ENCODE data around the gene MPC1. TPM values are rescaled to one million over a fixed set of nuclear protein-coding genes. Genes with fewer than 3 reads are reported as not detected.
"Not testable (repeated sequence)": the region's sequence is repeated elsewhere in the genome, so short reads cannot be mapped to it uniquely, and the experiment has no call there.

MPC1 gene
- total and polyA plus RNA-seq, 7 experiments from 2014 or later: 18.5 to 64.2 (median 30.7) TPM

DNA sequence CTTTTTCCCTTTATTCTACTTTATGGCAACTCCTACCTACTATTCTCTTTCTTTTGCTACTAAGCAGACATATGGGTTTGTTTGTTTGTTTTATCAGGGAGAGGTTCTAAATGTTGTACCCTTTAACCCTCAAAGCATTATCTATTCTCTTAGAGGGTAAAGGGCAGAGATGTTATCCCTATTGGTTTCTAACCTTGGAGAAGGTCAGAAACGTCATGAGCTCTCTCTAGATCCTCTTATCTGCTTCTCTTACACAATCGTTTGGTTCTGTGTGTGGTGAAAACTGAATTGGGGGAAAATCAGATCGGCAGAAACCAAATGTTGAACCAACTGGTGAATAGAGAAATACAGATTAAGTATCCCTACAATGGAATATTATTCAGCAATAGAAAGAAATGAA, 6.4 kb upstream of the MPC1 start:
- H3K4me3 ChIP-seq (ENCODE audit: low read length): no peak overlapping the region
- Mint-ChIP-seq H3K27ac (no peak overlapping the region), H3K9me3 (no peaks in the 10 kb centered on the region), H3K4me3 (no peak overlapping the region), H3K36me3 (no peaks in the 10 kb centered on the region), H3K27me3 (peaks cover 0 to 20% (median 0%) of the 10 kb centered on the region in 5 donors), H3K4me1 (peaks cover 0 to 5% (median 4%) of the 10 kb centered on the region in 7 donors)
- CTCF ChIA-PET: interaction anchor here (0.9 to 1.5 kb wide), 2 partner anchors 9 to 10 kb away, joined by 3 to 4 read pairs; no protein-coding TSS in a partner anchor
- POLR2A ChIA-PET: no interaction called here
- intact Hi-C loops (cut with micrococcal nuclease): no loop called here
- DNase-seq (no peak), ATAC-seq (no peak)
- no peaks in the 10 kb centered on the region for H3K36me3 ChIP-seq (ENCODE audit: control insufficient read depth in 2 of 3, insufficient read depth in 3 of 3, low read length in 3 of 3)
- no peaks in the 10 kb centered on the region for H3K27me3 ChIP-seq (ENCODE audit: control insufficient read depth in 2 of 2, insufficient read depth in 2 of 2, low read length in 2 of 2)
- no peaks in the 10 kb centered on the region for H3K4me1 ChIP-seq (ENCODE audit: control insufficient read depth in 2 of 2, insufficient read depth in 2 of 2, low read length in 2 of 2)
- H3K9me3 ChIP-seq (ENCODE audit: control insufficient read depth in 2 of 3, low read length in 3 of 3): no peaks in the 10 kb centered on the region
- no peak overlapping the region for H3K27ac ChIP-seq (ENCODE audit: low read depth, low read length)

DNA sequence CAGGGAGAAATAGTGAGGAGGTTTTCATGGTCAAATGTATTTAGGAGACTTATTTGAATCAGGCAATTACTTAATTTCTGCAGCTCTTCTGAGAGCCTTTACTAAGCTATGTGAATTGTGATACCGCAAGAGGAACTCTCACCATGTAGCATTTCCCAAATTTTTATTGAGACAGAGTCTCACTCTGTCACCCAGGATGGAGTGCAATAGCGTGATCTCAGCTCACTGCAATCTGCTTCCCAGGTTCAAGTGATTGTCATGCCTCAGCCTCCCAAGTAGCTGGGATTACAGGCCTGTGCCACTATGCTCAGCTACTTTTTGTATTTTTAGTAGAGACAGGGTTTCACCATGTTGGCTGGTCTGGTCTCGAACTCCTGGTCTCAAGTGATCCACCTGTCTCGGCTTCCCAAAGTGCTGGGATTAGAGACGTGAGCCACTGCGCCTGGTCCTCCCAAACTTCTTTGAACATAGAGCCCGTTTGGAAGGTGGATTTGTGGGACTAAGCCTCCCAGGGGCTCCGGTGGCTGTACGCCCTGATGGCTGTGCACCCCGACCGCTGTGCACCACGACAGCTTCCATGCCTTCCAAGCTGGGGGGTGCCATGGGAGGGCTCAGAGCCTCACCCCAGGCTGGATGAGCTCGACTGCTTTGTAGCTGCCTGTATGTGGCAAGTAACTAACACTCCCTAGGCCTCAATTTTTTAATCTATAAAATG, 5.7 kb upstream of the MPC1 start:
- H3K27ac Mint-ChIP-seq: no peak overlapping the region
- H3K9me3 Mint-ChIP-seq: no peaks in the 10 kb centered on the region
- H3K36me3 Mint-ChIP-seq: no peaks in the 10 kb centered on the region
- H3K27me3 Mint-ChIP-seq: peaks cover 0 to 19% (median 0%) of the 10 kb centered on the region in 5 donors
- intact Hi-C loops (cut with micrococcal nuclease): no loop called here
- Histone ChIP-seq H3K4me3 (ENCODE audit: low read length) (no peak overlapping the region), H3K4me1 (ENCODE audit: control insufficient read depth in 2 of 2, insufficient read depth in 2 of 2, low read length in 2 of 2) (no peaks in the 10 kb centered on the region), H3K27ac (ENCODE audit: low read depth, low read length) (no peak overlapping the region), H3K36me3 (ENCODE audit: control insufficient read depth in 2 of 3, insufficient read depth in 3 of 3, low read length in 3 of 3) (peaks cover 0 to 1% (median 0%) of the 10 kb centered on the region in 3 experiments), H3K27me3 (ENCODE audit: control insufficient read depth in 2 of 2, insufficient read depth in 2 of 2, low read length in 2 of 2) (no peaks in the 10 kb centered on the region), H3K9me3 (ENCODE audit: control insufficient read depth in 2 of 3, low read length in 3 of 3) (no peaks in the 10 kb centered on the region)
- ChIA-PET POLR2A (no interaction called here), CTCF (interaction anchor here (0.9 kb wide), 1 partner anchor 9 kb away, joined by 3 read pairs; no protein-coding TSS in a partner anchor)
- DNase-seq: no peak
- no peak for ATAC-seq
- peaks cover 0 to 11% (median 6%) of the 10 kb centered on the region in 7 donors for H3K4me1 Mint-ChIP-seq
- no peak overlapping the region for H3K4me3 Mint-ChIP-seq

DNA sequence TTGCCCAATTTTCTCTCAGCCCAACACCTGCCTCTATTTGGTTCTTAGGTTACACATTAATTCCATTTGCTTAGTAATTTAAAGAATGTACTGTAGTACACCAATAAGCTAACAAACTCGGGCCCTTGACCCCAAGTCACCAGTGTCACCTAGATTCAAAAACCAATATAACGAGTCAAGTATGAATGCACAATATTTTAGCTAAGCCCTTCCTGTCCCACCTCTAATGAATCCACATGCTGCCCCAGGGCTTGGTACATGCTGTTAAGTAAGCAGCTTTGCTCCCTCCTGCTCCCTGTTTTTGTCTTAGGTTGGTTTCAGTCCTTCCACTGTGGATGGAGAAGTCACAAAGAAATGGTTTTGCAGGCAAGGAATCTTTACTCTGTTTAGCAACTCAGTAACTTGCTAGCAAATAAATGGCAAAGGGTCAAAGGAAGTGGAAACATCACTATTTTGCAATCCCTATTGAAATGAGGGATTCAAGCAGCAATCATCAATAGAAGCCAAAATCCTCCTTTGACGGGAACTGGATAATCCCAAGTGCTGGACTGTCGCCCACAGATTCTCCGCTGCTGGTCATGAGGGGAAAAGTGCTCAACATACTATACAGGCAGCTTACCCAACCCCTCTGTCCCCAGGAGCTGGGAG, 5.0 kb upstream of the MPC1 start:
- Mint-ChIP-seq H3K4me3 (no peak overlapping the region), H3K27me3 (peaks cover 0 to 19% (median 0%) of the 10 kb centered on the region in 5 donors), H3K27ac (no peak overlapping the region), H3K9me3 (no peaks in the 10 kb centered on the region), H3K36me3 (no peaks in the 10 kb centered on the region), H3K4me1 (peaks cover 0 to 11% (median 7%) of the 10 kb centered on the region in 7 donors)
- no peaks in the 10 kb centered on the region for H3K27me3 ChIP-seq (ENCODE audit: control insufficient read depth in 2 of 2, insufficient read depth in 2 of 2, low read length in 2 of 2)
- no peak for ATAC-seq
- H3K4me1 ChIP-seq (ENCODE audit: control insufficient read depth in 2 of 2, insufficient read depth in 2 of 2, low read length in 2 of 2): no peaks in the 10 kb centered on the region
- H3K27ac ChIP-seq (ENCODE audit: low read depth, low read length): no peak overlapping the region
- ChIA-PET POLR2A (no interaction called here), CTCF (no interaction called here)
- no peak overlapping the region for H3K4me3 ChIP-seq (ENCODE audit: low read length)
- peaks cover 0 to 3% (median 0%) of the 10 kb centered on the region in 3 experiments for H3K36me3 ChIP-seq (ENCODE audit: control insufficient read depth in 2 of 3, insufficient read depth in 3 of 3, low read length in 3 of 3)
- intact Hi-C loops (cut with micrococcal nuclease): no loop called here
- DNase-seq: no peak
- no peaks in the 10 kb centered on the region for H3K9me3 ChIP-seq (ENCODE audit: control insufficient read depth in 2 of 3, low read length in 3 of 3)

DNA sequence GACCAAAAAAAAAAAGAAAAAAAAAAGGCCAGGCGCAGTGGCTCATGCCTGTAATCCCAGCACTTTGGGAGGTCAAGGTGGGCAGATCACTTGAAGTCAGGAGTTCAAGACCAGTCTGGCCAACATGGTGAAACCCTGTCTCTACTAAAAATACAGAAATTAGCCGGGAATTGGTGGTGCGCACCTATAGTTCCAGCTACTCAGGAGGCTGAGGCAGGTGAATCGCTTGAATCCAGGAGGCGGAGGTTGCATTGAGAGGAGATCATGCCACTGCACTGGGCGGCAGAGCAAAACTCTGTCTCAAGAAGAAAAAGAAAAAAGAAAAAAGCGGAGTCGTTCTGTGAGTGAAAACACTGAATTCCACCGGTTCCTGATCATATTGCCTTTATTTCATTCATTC, 4.4 kb upstream of the MPC1 start:
- POLR2A ChIA-PET, ATAC-seq: not testable (repeated sequence)

DNA sequence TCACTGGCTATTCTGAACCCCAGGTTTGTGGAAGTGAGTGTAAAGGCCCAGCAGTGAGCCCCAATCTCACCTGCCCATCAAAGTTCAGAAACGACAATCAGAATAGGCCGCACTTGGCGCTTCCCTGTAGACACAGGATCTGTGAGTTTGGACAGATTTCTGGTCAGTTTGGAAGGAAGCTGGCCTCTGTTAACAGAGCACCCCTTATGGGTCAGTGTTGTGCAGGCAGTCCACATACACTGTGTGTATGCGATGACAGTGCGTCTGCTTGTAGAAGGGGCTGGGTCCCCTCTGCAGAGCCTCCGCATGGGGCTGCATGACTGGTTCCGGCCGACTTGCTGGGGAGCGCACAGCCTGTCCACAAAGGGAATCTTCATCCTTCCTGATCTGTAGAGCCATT, 3.4 kb upstream of the MPC1 start:
- no peaks in the 10 kb centered on the region for H3K9me3 ChIP-seq (ENCODE audit: control insufficient read depth in 2 of 3, low read length in 3 of 3)
- Mint-ChIP-seq H3K4me3 (no peak overlapping the region), H3K4me1 (peaks cover 6 to 18% (median 14%) of the 10 kb centered on the region in 7 donors), H3K27me3 (peaks cover 0 to 19% (median 0%) of the 10 kb centered on the region in 5 donors), H3K27ac (no peak overlapping the region), H3K36me3 (no peaks in the 10 kb centered on the region), H3K9me3 (no peaks in the 10 kb centered on the region)
- ChIA-PET POLR2A (no interaction called here), CTCF (interaction anchor here (1.5 kb wide), 1 partner anchor 15 kb away, joined by 4 read pairs; no protein-coding TSS in a partner anchor)
- ATAC-seq: no peak
- no peaks in the 10 kb centered on the region for H3K27me3 ChIP-seq (ENCODE audit: control insufficient read depth in 2 of 2, insufficient read depth in 2 of 2, low read length in 2 of 2)
- no peak overlapping the region for H3K27ac ChIP-seq (ENCODE audit: low read depth, low read length)
- H3K36me3 ChIP-seq (ENCODE audit: control insufficient read depth in 2 of 3, insufficient read depth in 3 of 3, low read length in 3 of 3): peaks cover 0 to 3% (median 0%) of the 10 kb centered on the region in 3 experiments
- DNase-seq: no peak
- H3K4me3 ChIP-seq (ENCODE audit: low read length): no peak overlapping the region
- H3K4me1 ChIP-seq (ENCODE audit: control insufficient read depth in 2 of 2, insufficient read depth in 2 of 2, low read length in 2 of 2): no peaks in the 10 kb centered on the region
- intact Hi-C loops (cut with micrococcal nuclease): no loop called here

More for the DNA sequence above, 4.4 kb upstream of the MPC1 start:
- Mint-ChIP-seq H3K4me3 (peak overlapping the region in 1 of 10 donors; percentile 25), H3K4me1 (peaks cover 0 to 11% (median 7%) of the 10 kb centered on the region in 7 donors), H3K27me3 (peaks cover 0 to 19% (median 0%) of the 10 kb centered on the region in 5 donors)
- H3K27ac Mint-ChIP-seq; H3K9me3 ChIP-seq (ENCODE audit: control insufficient read depth in 2 of 3, low read length in 3 of 3); H3K4me1 ChIP-seq (ENCODE audit: control insufficient read depth in 2 of 2, insufficient read depth in 2 of 2, low read length in 2 of 2); H3K27me3 ChIP-seq (ENCODE audit: control insufficient read depth in 2 of 2, insufficient read depth in 2 of 2, low read length in 2 of 2); DNase-seq; H3K9me3 Mint-ChIP-seq; CTCF ChIA-PET; H3K27ac ChIP-seq (ENCODE audit: low read depth, low read length); intact Hi-C loops (cut with micrococcal nuclease); H3K36me3 ChIP-seq (ENCODE audit: control insufficient read depth in 2 of 3, insufficient read depth in 3 of 3, low read length in 3 of 3); H3K36me3 Mint-ChIP-seq; H3K4me3 ChIP-seq (ENCODE audit: low read length): not testable (repeated sequence)

DNA sequence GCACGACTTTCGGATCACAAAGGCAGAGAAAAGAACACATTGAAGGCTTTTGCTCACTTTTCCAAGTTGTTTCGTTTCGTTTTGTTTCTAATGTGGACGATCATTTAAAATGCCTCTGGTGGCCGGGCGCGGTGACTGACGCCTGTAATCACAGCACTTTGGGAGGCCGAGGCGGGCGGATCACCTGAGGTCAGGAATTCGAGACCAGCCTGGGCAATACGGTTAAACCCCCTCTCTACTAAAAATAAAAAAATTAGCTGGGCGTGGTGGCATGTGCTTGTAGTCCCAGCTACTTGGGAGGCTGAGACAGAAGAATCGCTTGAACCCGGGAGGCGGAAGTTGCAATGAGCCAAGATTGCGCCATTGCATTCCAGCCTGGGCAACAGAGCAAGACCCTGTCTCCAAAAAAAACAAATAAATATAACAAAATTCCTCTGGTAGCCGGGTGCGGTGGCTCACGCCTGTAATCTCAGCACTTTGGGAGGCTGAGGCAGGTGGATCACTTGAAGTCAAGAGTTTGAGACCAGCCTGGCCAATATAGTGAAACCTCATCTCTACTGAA, 1.1 kb upstream of the MPC1 start:
- intact Hi-C loops (cut with micrococcal nuclease): loop anchor here (1.0 to 5.0 kb wide), 13 partner anchors 17 to 613 kb away; partner anchors contain the start of genes RPS6KA2 (in 2 of the 2), SFT2D1 (in 2 of the 2), CEP43 (in 1 of the 2) and RNASET2 (in 1 of the 2)

More for the DNA sequence above, 1.1 kb upstream of the MPC1 start:
- CTCF ChIA-PET; H3K9me3 ChIP-seq (ENCODE audit: control insufficient read depth in 2 of 3, low read length in 3 of 3); H3K27me3 ChIP-seq (ENCODE audit: control insufficient read depth in 2 of 2, insufficient read depth in 2 of 2, low read length in 2 of 2); H3K4me1 ChIP-seq (ENCODE audit: control insufficient read depth in 2 of 2, insufficient read depth in 2 of 2, low read length in 2 of 2); H3K27me3 Mint-ChIP-seq; H3K9me3 Mint-ChIP-seq; H3K36me3 Mint-ChIP-seq; ATAC-seq; H3K36me3 ChIP-seq (ENCODE audit: control insufficient read depth in 2 of 3, insufficient read depth in 3 of 3, low read length in 3 of 3): not testable (repeated sequence)
- POLR2A ChIA-PET: interaction anchor here (1.2 kb wide), 1 partner anchor 34 kb away, joined by 5 read pairs; no protein-coding TSS in a partner anchor
- Mint-ChIP-seq H3K4me3 (peak overlapping the region; percentile 86 to 98 (median 89)), H3K27ac (peak overlapping the region; percentile 72 to 95 (median 91)), H3K4me1 (peaks cover 4 to 20% (median 16%) of the 10 kb centered on the region in 7 donors)
- peak in 4 of 9 donors; percentile 29 to 46 (median 40) for DNase-seq
- peak overlapping the region; percentile 87 for H3K27ac ChIP-seq (ENCODE audit: low read depth, low read length)
- H3K4me3 ChIP-seq (ENCODE audit: low read length): peak overlapping the region; percentile 85

Data from naive thymus-derived CD4-positive, alpha-beta T cell (primary cell).